NT2/D1 (cell line): ENCODE measurements around the gene MRPL54.

Experiments
- DNase-seq: peaks from one replicate; pipeline ENCODE4 v3.0.0-alpha.2; 2011; ENCODE audit warnings: low read depth, low spot score
- H3K27me3 ChIP-seq: 2 replicates; pipeline ENCODE4 v1.6.0; 2011; ENCODE audit warnings: mild to moderate bottlenecking; ENCODE audit not compliant: insufficient read length, insufficient read depth
- H3K36me3 ChIP-seq: 2 replicates; pipeline ENCODE4 v1.6.1; 2011; ENCODE audit warnings: mild to moderate bottlenecking, low read length, mixed read lengths; ENCODE audit not compliant: insufficient read depth, insufficient read length
- H3K4me1 ChIP-seq: 2 replicates; pipeline ENCODE4 v1.5.1; 2011; ENCODE audit not compliant: insufficient read depth, insufficient read length
- H3K4me3 ChIP-seq: 2 replicates; pipeline ENCODE4 v1.5.1; 2011; ENCODE audit warnings: low read depth; ENCODE audit not compliant: insufficient read length
- H3K9ac ChIP-seq: 2 replicates; pipeline ENCODE4 v1.6.0; 2011; ENCODE audit warnings: low read depth; ENCODE audit not compliant: insufficient read length
- H3K9me3 ChIP-seq: 2 replicates; pipeline ENCODE4 v1.5.1; 2011; ENCODE audit warnings: mild to moderate bottlenecking, low read length; ENCODE audit not compliant: insufficient read depth
- SUZ12 ChIP-seq: IDR thresholded peaks from 2 replicates; pipeline ENCODE4 v1.6.1; 2011; ENCODE audit not compliant: insufficient read length, insufficient read depth; ENCODE audit errors: extremely low read depth
- YY1 ChIP-seq: IDR thresholded peaks from 2 replicates; pipeline ENCODE4 v1.6.1; 2011; ENCODE audit not compliant: insufficient read length, insufficient read depth
- ZNF274 ChIP-seq: IDR thresholded peaks from 2 replicates; pipeline ENCODE4 v1.6.1; 2011; ENCODE audit warnings: mild to moderate bottlenecking, low read depth, low read length

MRPL54 gene

DNA sequence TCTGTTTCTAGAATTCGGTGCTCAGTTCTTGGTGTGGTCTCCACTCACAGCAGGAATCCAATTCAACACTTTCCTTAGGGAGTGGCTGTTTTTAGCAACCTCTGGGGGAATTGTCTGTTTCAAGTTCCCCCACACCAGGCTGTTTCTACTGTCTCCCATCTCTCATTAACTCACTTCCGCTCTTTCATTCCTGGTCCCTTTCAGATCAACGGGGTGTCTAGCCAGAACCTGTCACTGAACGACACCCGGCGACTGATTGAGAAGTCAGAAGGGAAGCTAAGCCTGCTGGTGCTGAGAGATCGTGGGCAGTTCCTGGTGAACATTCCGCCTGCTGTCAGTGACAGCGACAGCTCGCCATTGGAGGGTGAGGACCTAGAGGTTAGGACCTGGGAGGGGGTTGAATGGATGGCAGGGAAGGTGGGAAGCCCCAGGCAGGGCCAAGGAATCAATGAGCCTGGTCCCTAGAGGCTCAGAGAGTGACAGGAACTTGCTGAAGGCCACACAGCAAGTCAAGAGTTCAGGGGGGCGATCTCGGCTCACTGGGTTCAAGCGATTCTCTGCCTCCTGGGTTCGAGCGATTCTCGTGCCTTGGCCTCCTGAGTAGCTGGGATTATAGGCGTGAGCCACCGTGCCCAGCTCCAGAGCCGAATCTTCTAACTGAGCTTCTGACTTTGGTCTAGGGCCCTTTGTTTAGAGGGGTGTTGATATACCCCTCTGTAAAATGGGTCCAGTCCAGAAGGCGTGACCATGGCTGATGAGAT is 28.8 kb upstream of the MRPL54 start:
- Histone ChIP-seq H3K36me3 (no peaks in the 10 kb centered on the region), H3K9ac (no peak overlapping the region), H3K4me3 (no peak overlapping the region), H3K9me3 (no peaks in the 10 kb centered on the region), H3K4me1 (peaks cover 7% of the 10 kb centered on the region), H3K27me3 (no peaks in the 10 kb centered on the region)
- TF ChIP-seq ZNF274 (no peak), SUZ12 (no peak), YY1 (no peak)
- DNase-seq: no peak

DNA sequence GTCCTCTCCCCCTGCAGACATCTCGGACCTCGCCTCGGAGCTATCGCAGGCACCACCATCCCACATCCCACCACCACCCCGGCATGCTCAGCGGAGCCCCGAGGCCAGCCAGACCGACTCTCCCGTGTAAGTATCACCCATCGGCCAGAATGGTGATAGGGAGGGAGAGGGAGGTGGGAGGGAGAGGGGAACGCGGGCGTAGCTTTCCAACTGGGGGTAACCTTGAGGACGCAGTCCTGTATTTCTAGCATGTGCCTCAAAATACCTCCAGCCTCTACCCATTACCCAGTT is 28.2 kb upstream of the MRPL54 start:
- TF ChIP-seq ZNF274 (no peak), YY1 (no peak), SUZ12 (no peak)
- no peak overlapping the region for H3K4me3 ChIP-seq
- DNase-seq: no peak
- H3K9ac ChIP-seq: no peak overlapping the region
- H3K36me3 ChIP-seq: no peaks in the 10 kb centered on the region
- H3K27me3 ChIP-seq: no peaks in the 10 kb centered on the region
- no peaks in the 10 kb centered on the region for H3K9me3 ChIP-seq
- H3K4me1 ChIP-seq: peaks cover 7% of the 10 kb centered on the region

DNA sequence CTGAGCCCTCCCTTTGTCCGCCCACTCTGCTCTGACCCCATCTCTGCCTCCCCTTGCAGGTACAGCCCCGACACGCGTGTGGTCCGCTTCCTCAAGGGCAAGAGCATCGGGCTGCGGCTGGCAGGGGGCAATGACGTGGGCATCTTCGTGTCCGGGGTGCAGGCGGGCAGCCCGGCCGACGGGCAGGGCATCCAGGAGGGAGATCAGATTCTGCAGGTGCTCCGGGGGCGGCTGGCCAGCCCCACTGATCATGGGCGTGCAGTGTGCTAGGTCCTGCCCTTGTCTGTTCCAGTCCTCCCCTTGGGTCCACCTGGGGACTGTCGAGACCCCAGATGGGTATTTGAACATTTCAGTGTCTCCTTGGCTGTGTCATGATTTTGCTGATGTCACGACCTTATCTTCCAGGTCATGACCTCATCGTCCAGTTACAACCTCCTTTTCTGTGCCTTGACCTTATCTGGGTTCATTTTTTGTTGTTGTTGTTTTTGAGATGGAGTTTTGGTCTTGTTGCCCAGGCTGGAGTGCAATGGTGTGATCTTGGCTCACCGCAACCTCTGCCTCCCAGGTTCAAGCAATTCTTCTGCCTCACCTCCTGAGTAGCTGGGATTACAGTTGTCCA is 26.3 kb upstream of the MRPL54 start:
- Histone ChIP-seq H3K4me3 (no peak overlapping the region), H3K27me3 (no peaks in the 10 kb centered on the region), H3K9ac (no peak overlapping the region), H3K36me3 (no peaks in the 10 kb centered on the region), H3K9me3 (no peaks in the 10 kb centered on the region), H3K4me1 (no peaks in the 10 kb centered on the region)
- TF ChIP-seq ZNF274 (no peak), SUZ12 (no peak), YY1 (no peak)
- DNase-seq: no peak

DNA sequence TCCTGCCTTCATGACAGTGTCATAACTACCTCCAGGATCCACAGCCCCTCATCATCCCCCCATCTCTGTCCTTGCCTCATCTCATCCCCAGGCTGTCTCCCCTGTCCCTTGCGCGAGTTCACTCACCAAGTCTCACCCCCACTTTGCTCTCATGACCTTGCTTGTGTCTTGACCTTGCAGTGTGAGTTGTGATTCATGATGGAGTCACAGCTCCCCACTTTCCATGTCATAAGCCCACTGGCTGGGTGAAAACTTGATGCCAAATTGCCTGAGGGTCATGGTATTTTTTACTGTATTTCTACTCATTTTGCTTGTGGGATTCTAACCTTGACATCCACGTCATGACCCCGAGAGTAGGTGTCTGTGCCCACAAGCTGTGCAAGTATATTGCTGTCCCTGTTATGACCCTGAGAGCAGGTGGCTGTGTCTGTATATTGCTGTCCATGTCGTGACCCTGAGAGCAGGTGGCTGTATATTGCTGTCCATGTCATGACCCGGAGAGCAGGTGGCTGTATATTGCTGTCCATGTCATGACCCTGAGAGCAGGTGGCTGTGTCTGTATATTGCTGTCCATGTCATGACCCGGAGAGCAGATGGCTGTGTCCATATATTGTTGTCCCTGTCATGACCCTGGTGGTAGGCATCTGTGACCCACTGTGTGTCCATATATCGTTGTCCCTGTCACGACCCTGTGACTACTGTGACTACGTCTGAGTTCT is 24.8 kb upstream of the MRPL54 start:
- no peak for DNase-seq
- H3K4me1 ChIP-seq: no peaks in the 10 kb centered on the region
- no peaks in the 10 kb centered on the region for H3K9me3 ChIP-seq
- no peak overlapping the region for H3K9ac ChIP-seq
- no peak overlapping the region for H3K4me3 ChIP-seq
- no peaks in the 10 kb centered on the region for H3K36me3 ChIP-seq
- H3K27me3 ChIP-seq: no peaks in the 10 kb centered on the region
- TF ChIP-seq ZNF274 (no peak), YY1 (no peak), SUZ12 (no peak)

DNA sequence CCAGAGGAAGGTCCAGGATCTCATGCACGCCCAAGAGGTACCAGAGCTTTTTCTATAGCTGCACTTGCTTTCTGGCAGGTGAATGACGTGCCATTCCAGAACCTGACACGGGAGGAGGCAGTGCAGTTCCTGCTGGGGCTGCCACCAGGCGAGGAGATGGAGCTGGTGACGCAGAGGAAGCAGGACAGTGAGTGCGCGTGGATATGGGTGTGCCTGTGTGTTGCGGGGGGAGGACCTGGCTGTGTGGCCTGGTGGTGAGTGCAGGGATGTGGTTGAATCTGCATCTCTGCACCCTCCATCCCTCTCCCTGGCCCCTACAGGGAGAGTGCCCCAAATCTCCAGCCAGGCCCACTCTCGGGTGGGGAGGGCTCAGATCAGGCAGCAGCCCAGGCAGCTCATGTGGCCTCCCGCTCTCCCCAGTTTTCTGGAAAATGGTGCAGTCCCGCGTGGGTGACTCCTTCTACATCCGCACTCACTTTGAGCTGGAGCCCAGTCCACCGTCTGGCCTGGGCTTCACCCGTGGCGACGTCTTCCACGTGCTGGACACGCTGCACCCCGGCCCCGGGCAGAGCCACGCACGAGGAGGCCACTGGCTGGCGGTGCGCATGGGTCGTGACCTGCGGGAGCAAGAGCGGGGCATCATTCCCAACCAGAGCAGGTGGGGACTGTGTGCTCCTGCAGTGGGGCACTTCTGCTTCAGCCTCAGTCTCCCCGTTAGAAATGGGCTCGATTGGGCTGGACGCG is 23.8 kb upstream of the MRPL54 start:
- Histone ChIP-seq H3K9me3 (no peaks in the 10 kb centered on the region), H3K9ac (no peak overlapping the region), H3K36me3 (no peaks in the 10 kb centered on the region), H3K27me3 (no peaks in the 10 kb centered on the region), H3K4me1 (no peaks in the 10 kb centered on the region), H3K4me3 (no peak overlapping the region)
- TF ChIP-seq YY1: no peak
- no peak for TF ChIP-seq SUZ12
- TF ChIP-seq ZNF274: no peak
- DNase-seq: no peak

DNA sequence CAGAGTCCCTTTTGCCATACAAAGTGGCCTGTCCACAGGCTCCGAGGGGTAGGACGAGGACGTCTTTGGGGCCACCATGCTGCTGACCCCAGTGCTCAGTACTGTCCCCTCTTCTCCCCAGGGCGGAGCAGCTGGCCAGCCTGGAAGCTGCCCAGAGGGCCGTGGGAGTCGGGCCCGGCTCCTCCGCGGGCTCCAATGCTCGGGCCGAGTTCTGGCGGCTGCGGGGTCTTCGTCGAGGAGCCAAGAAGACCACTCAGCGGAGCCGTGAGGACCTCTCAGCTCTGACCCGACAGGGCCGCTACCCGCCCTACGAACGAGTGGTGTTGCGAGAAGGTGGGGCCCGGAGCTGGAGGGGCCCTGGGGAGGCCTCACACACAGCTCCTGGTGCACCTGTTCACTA is 22.1 kb upstream of the MRPL54 start:
- no peaks in the 10 kb centered on the region for H3K36me3 ChIP-seq
- TF ChIP-seq YY1 (no peak), SUZ12 (no peak), ZNF274 (no peak)
- no peak overlapping the region for H3K4me3 ChIP-seq
- no peaks in the 10 kb centered on the region for H3K9me3 ChIP-seq
- no peak overlapping the region for H3K9ac ChIP-seq
- H3K4me1 ChIP-seq: no peaks in the 10 kb centered on the region
- no peak for DNase-seq
- no peaks in the 10 kb centered on the region for H3K27me3 ChIP-seq

GRCh38 chr19:3743486-3743885 is 19.0 kb upstream of the MRPL54 start:
- no peak for DNase-seq
- TF ChIP-seq ZNF274: no peak
- no peak for TF ChIP-seq YY1
- TF ChIP-seq SUZ12: no peak
- H3K4me1 ChIP-seq: no peaks in the 10 kb centered on the region
- no peaks in the 10 kb centered on the region for H3K27me3 ChIP-seq
- H3K9ac ChIP-seq: no peak overlapping the region
- H3K9me3 ChIP-seq: no peaks in the 10 kb centered on the region
- H3K36me3 ChIP-seq: no peaks in the 10 kb centered on the region
- H3K4me3 ChIP-seq: no peak overlapping the region
